WTC11 (cell line): ENCODE results near the gene LRRC2. TPM values are rescaled to one million over a fixed set of nuclear protein-coding genes. Genes with fewer than 3 reads are reported as not detected.

Experiments used
- ATAC-seq: fragments of 200-7000 bp; cut with Tn5 transposase; 2 replicates; pipeline ENCODE4 v1.10.0; 2021; ENCODE audit warnings: mild to moderate bottlenecking, moderate library complexity
- CTCF ChIA-PET: fragments of 300-600 bp; sonication (Branson Sonifier 250); formaldehyde crosslinking; loops from one replicate; lab custom pipeline; 2021; ENCODE audit warnings: antibody characterized with exemption; lab: Charles Lee
- POLR2A ChIA-PET: fragments of 350-600 bp; sonication (Branson Sonifier 250); formaldehyde crosslinking; loops from one replicate; lab custom pipeline; 2021; ENCODE audit warnings: antibody characterized with exemption; lab: Charles Lee
- DNase-seq: peaks from one replicate; pipeline ENCODE4 v3.0.0; 2021; ENCODE audit warnings: low spot score
- H3K27ac Mint-ChIP-seq: 2 replicates; pipeline ENCODE4 v1.8.0; 2021; ENCODE audit warnings: mixed read lengths
- H3K27me3 Mint-ChIP-seq: 2 replicates; pipeline ENCODE4 v1.8.0; 2021; ENCODE audit warnings: low read depth, mild to moderate bottlenecking, moderate library complexity, mixed read lengths
- H3K36me3 Mint-ChIP-seq: 2 replicates; pipeline ENCODE4 v1.8.0; 2021; ENCODE audit warnings: mixed read lengths
- H3K4me1 Mint-ChIP-seq: 2 replicates; pipeline ENCODE4 v1.8.0; 2022; ENCODE audit warnings: mixed read lengths
- H3K4me3 Mint-ChIP-seq: 2 replicates; pipeline ENCODE4 v1.8.0; 2021; ENCODE audit warnings: mild to moderate bottlenecking, moderate library complexity, mixed read lengths
- H3K9me3 Mint-ChIP-seq: 2 replicates; pipeline ENCODE4 v1.8.0; 2021; ENCODE audit warnings: mixed read lengths
- E2F1 ChIP-seq: sonication (generic); formaldehyde crosslinking; IDR thresholded peaks from 2 replicates; pipeline ENCODE4 v1.8.0; 2022; ENCODE audit warnings: mild to moderate bottlenecking, missing genetic modification reagents
- FOXP1 ChIP-seq: sonication (generic); formaldehyde crosslinking; IDR thresholded peaks from 2 replicates; pipeline ENCODE4 v1.8.0; 2022; ENCODE audit warnings: missing genetic modification reagents, mild to moderate bottlenecking, moderate library complexity, borderline replicate concordance
- FOXP4 ChIP-seq: sonication (generic); formaldehyde crosslinking; IDR thresholded peaks from 2 replicates; pipeline ENCODE4 v1.8.0; 2022; ENCODE audit warnings: mild to moderate bottlenecking, missing genetic modification reagents
- GABPB1 ChIP-seq: sonication (generic); formaldehyde crosslinking; IDR thresholded peaks from 2 replicates; pipeline ENCODE4 v1.8.1; 2023; ENCODE audit warnings: mild to moderate bottlenecking, missing genetic modification reagents
- IRF2 ChIP-seq: sonication (generic); formaldehyde crosslinking; IDR thresholded peaks from 2 replicates; pipeline ENCODE4 v1.8.0; 2022; ENCODE audit warnings: low read depth, missing genetic modification reagents, borderline replicate concordance
- KAT7 ChIP-seq: sonication (generic); formaldehyde crosslinking; IDR thresholded peaks from 2 replicates; pipeline ENCODE4 v1.8.1; 2023; ENCODE audit warnings: missing genetic modification reagents, mild to moderate bottlenecking, borderline replicate concordance
- MYBL2 ChIP-seq: sonication (generic); formaldehyde crosslinking; IDR thresholded peaks from 2 replicates; pipeline ENCODE4 v1.8.1; 2023; ENCODE audit warnings: mild to moderate bottlenecking, moderate library complexity, missing genetic modification reagents
- NFATC4 ChIP-seq: fragments of 250-450 bp; sonication (Bioruptor Pico); IDR thresholded peaks from 2 replicates; pipeline ENCODE4 v1.9.0; 2021; ENCODE audit warnings: mild to moderate bottlenecking
- NFE2L1 ChIP-seq: sonication (generic); formaldehyde crosslinking; IDR thresholded peaks from 2 replicates; pipeline ENCODE4 v1.8.1; 2023; ENCODE audit warnings: missing genetic modification reagents
- NR2C2 ChIP-seq: sonication (generic); formaldehyde crosslinking; IDR thresholded peaks from 2 replicates; pipeline ENCODE4 v1.8.0; 2022; ENCODE audit warnings: mild to moderate bottlenecking, missing genetic modification reagents
- NR3C1 ChIP-seq: sonication (generic); formaldehyde crosslinking; conservative IDR thresholded peaks from 2 replicates; pipeline ENCODE4 v1.8.1; 2023; ENCODE audit warnings: low read depth, mild to moderate bottlenecking, missing genetic modification reagents
- PREB ChIP-seq: sonication (generic); formaldehyde crosslinking; IDR thresholded peaks from 2 replicates; pipeline ENCODE4 v1.8.1; 2022; ENCODE audit warnings: mild to moderate bottlenecking, missing genetic modification reagents, moderate library complexity, borderline replicate concordance
- PRRX2 ChIP-seq: fragments of 250-450 bp; sonication (Bioruptor Pico); IDR thresholded peaks from 2 replicates; pipeline ENCODE4 v1.8.0; 2021; ENCODE audit warnings: mild to moderate bottlenecking
- RORB ChIP-seq: fragments of 250-450 bp; sonication (Bioruptor Pico); IDR thresholded peaks from 2 replicates; pipeline ENCODE4 v1.9.0; 2021; ENCODE audit warnings: mild to moderate bottlenecking
- SMAD4 ChIP-seq: sonication (generic); formaldehyde crosslinking; IDR thresholded peaks from 2 replicates; pipeline ENCODE4 v1.8.0; 2022; ENCODE audit warnings: mild to moderate bottlenecking, missing genetic modification reagents
- ZNF121 ChIP-seq: sonication (generic); formaldehyde crosslinking; IDR thresholded peaks from 2 replicates; pipeline ENCODE4 v1.8.0; 2023; ENCODE audit warnings: missing genetic modification reagents
- ZNF138 ChIP-seq: sonication (generic); formaldehyde crosslinking; conservative IDR thresholded peaks from 2 replicates; pipeline ENCODE4 v1.8.1; 2022; ENCODE audit warnings: mild to moderate bottlenecking, moderate library complexity, missing genetic modification reagents
- ZNF219 ChIP-seq: sonication (generic); formaldehyde crosslinking; IDR thresholded peaks from 2 replicates; pipeline ENCODE4 v1.8.0; 2023; ENCODE audit warnings: missing genetic modification reagents, mild to moderate bottlenecking, borderline replicate concordance
- ZNF263 ChIP-seq: sonication (generic); formaldehyde crosslinking; IDR thresholded peaks from 2 replicates; pipeline ENCODE4 v1.8.1; 2022; ENCODE audit warnings: low read depth, mild to moderate bottlenecking, moderate library complexity, missing genetic modification reagents
- ZNF512 ChIP-seq: sonication (generic); formaldehyde crosslinking; IDR thresholded peaks from 2 replicates; pipeline ENCODE4 v1.8.1; 2022; ENCODE audit warnings: missing genetic modification reagents, borderline replicate concordance
- total RNA-seq: library from RNA; stranded (reverse); gene quantifications from 3 replicates; pipeline ENCODE4 v1.2.3, GENCODE V29; 2021
- TF ChIP-seq, protein P1 (sequence below): sonication (generic); formaldehyde crosslinking; conservative IDR thresholded peaks from 2 replicates; pipeline ENCODE4 v1.8.1; 2023; ENCODE audit warnings: mild to moderate bottlenecking, low read depth, missing genetic modification reagents, moderate library complexity
- TF ChIP-seq, protein P2 (sequence below): fragments of 200-600 bp; IDR thresholded peaks from 2 replicates; pipeline ENCODE4 v1.8.0; 2022; ENCODE audit warnings: antibody characterized with exemption

The LRRC2 gene
- total RNA-seq, 1 experiment from 2014 or later: 4.9 TPM

GRCh38 chr3:46479696-46480095 lies 86.4 kb downstream of the LRRC2 start (continued):
- no peak for TF ChIP-seq FOXP4 (CRISPR knock-in tag)
- TF ChIP-seq, protein P1, sequence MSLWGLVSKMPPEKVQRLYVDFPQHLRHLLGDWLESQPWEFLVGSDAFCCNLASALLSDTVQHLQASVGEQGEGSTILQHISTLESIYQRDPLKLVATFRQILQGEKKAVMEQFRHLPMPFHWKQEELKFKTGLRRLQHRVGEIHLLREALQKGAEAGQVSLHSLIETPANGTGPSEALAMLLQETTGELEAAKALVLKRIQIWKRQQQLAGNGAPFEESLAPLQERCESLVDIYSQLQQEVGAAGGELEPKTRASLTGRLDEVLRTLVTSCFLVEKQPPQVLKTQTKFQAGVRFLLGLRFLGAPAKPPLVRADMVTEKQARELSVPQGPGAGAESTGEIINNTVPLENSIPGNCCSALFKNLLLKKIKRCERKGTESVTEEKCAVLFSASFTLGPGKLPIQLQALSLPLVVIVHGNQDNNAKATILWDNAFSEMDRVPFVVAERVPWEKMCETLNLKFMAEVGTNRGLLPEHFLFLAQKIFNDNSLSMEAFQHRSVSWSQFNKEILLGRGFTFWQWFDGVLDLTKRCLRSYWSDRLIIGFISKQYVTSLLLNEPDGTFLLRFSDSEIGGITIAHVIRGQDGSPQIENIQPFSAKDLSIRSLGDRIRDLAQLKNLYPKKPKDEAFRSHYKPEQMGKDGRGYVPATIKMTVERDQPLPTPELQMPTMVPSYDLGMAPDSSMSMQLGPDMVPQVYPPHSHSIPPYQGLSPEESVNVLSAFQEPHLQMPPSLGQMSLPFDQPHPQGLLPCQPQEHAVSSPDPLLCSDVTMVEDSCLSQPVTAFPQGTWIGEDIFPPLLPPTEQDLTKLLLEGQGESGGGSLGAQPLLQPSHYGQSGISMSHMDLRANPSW (CRISPR knock-in tag): no peak
- no peak for TF ChIP-seq E2F1 (CRISPR knock-in tag)
- TF ChIP-seq KAT7 (CRISPR knock-in tag): no peak
- no peak for TF ChIP-seq FOXP1 (CRISPR knock-in tag)
- TF ChIP-seq SMAD4 (CRISPR knock-in tag): no peak
- TF ChIP-seq ZNF512 (CRISPR knock-in tag): no peak
- TF ChIP-seq, all 79 proteins: peak for 0

DNA sequence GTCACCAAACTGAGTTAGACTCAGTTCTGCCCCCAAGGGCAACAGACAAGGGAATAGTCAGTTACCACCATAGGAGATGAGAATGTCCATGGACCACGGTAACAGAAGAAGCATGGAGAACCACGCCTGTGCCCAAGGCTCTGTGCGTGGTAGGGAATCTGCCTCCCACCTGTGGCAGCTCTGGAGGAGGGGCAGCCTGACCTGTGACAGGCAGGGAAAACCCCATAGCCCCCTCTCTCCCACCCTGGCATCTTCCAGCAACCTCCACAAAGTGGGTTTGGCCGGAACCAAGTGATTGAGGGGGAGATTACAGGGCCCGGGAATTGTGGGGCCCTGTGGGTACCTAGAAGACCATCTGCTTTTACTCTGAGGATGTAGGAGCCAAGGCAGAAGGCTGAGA lies 87.1 kb downstream of the LRRC2 start:
- H3K4me3 Mint-ChIP-seq: no peak overlapping the region
- POLR2A ChIA-PET: no interaction called here
- peaks cover 17% of the 10 kb centered on the region for H3K9me3 Mint-ChIP-seq
- peaks cover 4% of the 10 kb centered on the region for H3K27me3 Mint-ChIP-seq
- ATAC-seq: no peak
- CTCF ChIA-PET: interaction anchor here (1.1 kb wide), 1 partner anchor 17 kb away, joined by 4 read pairs; no protein-coding TSS in a partner anchor
- DNase-seq: no peak
- no peak overlapping the region for H3K27ac Mint-ChIP-seq
- H3K36me3 Mint-ChIP-seq: peaks cover 10% of the 10 kb centered on the region
- H3K4me1 Mint-ChIP-seq: no peaks in the 10 kb centered on the region
- no peak for TF ChIP-seq ZNF512 (CRISPR knock-in tag)
- no peak for TF ChIP-seq ZNF138
- TF ChIP-seq NR3C1: no peak
- no peak for TF ChIP-seq RORB (CRISPR knock-in tag)
- no peak for TF ChIP-seq ZNF263 (CRISPR knock-in tag)
- TF ChIP-seq NFATC4 (CRISPR knock-in tag): no peak
- TF ChIP-seq GABPB1: no peak
- TF ChIP-seq NR2C2: no peak
- no peak for TF ChIP-seq IRF2
- no peak for TF ChIP-seq ZNF121
- no peak for TF ChIP-seq PRRX2 (CRISPR knock-in tag)
- TF ChIP-seq, protein P2, sequence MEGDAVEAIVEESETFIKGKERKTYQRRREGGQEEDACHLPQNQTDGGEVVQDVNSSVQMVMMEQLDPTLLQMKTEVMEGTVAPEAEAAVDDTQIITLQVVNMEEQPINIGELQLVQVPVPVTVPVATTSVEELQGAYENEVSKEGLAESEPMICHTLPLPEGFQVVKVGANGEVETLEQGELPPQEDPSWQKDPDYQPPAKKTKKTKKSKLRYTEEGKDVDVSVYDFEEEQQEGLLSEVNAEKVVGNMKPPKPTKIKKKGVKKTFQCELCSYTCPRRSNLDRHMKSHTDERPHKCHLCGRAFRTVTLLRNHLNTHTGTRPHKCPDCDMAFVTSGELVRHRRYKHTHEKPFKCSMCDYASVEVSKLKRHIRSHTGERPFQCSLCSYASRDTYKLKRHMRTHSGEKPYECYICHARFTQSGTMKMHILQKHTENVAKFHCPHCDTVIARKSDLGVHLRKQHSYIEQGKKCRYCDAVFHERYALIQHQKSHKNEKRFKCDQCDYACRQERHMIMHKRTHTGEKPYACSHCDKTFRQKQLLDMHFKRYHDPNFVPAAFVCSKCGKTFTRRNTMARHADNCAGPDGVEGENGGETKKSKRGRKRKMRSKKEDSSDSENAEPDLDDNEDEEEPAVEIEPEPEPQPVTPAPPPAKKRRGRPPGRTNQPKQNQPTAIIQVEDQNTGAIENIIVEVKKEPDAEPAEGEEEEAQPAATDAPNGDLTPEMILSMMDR: no peak
- TF ChIP-seq ZNF219 (CRISPR knock-in tag): no peak
- no peak for TF ChIP-seq FOXP4 (CRISPR knock-in tag)
- no peak for TF ChIP-seq FOXP1 (CRISPR knock-in tag)
- TF ChIP-seq NFE2L1 (CRISPR knock-in tag): no peak
- TF ChIP-seq MYBL2 (CRISPR knock-in tag): no peak
- no peak for TF ChIP-seq PREB (CRISPR knock-in tag)
